Globus pallidus (tissue), 1 donor: ENCODE results near the gene ZNF74.
"Not testable (repeated sequence)": the region's sequence is repeated elsewhere in the genome, so short reads cannot be mapped to it uniquely, and the experiment has no call there.

ENCODE experiments used
- DNase-seq: peaks from one replicate; pipeline ENCODE4 v3.0.0-alpha.2; 2015; ENCODE audit warnings: low spot score

The ZNF74 gene

GRCh38 chr22:20376281-20376680 is 17.7 kb upstream of the ZNF74 start:
- DNase-seq, result not testable (repeated sequence)

DNA sequence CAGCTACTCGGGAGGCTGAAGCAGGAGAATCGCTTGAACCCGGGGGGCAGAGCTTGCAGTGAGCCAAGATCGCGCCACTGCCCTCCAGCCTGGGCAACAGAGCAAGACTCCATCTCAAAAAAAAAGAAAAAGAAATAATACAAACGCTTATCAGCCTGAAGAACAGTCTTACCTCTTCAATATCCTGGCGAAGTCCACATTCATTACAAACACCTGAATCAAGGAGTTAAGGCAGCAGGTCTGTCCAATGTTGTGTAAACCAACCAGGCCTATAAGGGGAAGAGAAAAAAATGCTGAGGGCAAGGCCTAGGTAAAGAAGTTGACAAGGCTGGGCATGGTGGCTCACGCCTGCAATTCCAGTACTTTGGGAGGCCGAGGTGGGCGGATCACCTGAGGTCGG is 17.0 kb upstream of the ZNF74 start:
- DNase-seq, result not testable (repeated sequence)

- no peak for DNase-seq
These were observed 15.8 kb upstream of the ZNF74 start for GRCh38 chr22:20378110-20378509.

DNA sequence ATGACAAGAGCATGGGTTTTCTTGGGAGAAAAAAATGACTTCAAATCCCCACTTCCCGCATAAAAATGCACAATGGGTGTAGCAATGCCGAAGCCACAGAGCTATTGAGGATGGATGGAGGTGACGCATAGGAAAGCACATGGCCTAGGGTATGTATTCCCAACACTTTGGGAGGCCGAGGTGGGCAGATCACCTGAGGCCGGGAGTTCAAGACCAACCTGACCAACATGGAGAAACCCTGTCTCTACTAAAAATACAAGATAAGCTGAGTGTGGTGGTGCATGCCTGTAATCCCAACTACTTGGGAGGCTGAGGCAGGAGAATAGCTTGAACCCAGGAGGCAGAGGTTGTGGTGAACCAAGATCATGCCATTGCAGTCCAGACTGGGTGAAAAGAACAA is 15.3 kb upstream of the ZNF74 start:
- not testable (repeated sequence) for DNase-seq

DNA sequence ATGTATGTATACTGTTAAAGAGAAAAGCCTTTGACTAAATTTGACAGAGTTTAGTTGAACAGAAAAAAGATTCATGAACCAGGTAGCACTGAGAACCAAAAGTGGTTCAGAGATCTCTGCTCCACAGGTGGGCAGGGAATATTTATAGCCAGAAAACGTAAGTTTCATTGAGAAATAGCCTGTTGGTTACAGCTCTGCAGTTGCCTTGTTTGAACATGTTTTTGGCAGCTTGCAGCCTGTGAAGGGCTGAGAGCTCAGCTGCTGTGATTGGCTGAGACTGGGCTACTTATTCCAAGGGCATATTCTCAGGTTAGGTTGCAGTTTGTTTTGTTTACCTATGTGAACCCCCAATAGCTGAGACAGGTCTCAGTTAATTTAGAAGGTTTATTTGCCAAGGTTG is 13.5 kb upstream of the ZNF74 start:
- no peak for DNase-seq

DNA sequence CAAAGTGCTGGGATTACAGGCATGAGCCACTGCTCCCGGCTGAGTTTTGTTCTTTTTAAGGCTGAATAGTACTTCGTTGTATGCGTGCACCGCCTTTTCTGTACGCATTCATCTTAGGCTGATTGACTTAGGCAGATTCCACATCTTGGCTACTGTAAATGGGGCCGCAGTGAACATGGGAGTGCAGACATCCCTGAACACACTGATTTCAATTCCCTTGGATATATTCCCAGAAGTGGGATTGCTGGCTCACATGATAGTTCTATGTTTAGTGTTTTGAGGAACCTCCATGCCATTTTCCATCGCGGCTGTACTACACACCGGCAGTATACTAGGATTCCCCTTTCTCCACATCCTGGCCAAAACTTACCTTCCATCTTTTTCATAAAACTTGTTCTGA is 10.4 kb upstream of the ZNF74 start:
- no peak for DNase-seq

- no peak for DNase-seq
These were observed 9.8 kb upstream of the ZNF74 start for GRCh38 chr22:20384171-20384570.

GRCh38 chr22:20384865-20385264 is 9.1 kb upstream of the ZNF74 start:
- no peak for DNase-seq

- no peak for DNase-seq
These were observed 7.6 kb upstream of the ZNF74 start for GRCh38 chr22:20386336-20386735.

DNA sequence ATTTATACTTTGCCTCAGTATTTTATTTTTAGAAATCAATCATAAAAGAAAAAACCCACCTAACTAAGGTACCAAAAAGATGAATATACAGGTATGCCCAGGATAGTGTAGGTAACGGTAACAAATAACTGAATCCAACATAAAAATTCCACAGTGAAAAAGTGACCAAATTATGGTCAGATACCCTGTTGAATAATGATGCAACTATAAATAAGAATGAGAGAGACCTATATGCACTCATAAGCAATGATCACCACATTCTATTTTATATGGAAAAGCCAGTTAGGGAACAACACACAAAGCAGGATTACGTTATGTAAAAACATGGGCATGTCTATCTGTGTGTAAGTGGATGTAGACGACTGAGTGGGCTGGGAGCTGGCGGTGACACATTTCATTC is 7.0 kb upstream of the ZNF74 start:
- DNase-seq, result no peak

GRCh38 chr22:20388200-20388599 is 5.8 kb upstream of the ZNF74 start:
- no peak for DNase-seq

GRCh38 chr22:20389288-20389687 is 4.7 kb upstream of the ZNF74 start:
- no peak for DNase-seq

- no peak for DNase-seq
These were observed 3.5 kb upstream of the ZNF74 start for GRCh38 chr22:20390394-20390907.

DNA sequence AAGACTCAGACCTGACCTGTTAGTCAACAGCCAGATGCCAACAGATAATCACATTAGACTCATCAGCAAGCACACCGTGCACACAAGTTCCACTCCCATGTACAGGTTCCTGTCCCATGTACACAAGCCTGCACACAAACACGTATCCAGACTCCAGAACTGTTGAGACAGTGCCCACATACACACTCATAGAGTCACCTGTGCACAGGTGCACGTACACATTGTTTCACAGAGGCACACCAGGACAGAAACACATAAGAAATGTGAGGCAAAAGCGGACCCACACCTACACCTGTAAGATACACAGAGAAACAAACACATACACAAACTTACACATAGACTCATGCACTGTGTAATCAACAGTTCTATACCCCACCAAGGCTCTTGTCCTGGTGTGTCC is 2.7 kb upstream of the ZNF74 start:
- no peak for DNase-seq

DNA sequence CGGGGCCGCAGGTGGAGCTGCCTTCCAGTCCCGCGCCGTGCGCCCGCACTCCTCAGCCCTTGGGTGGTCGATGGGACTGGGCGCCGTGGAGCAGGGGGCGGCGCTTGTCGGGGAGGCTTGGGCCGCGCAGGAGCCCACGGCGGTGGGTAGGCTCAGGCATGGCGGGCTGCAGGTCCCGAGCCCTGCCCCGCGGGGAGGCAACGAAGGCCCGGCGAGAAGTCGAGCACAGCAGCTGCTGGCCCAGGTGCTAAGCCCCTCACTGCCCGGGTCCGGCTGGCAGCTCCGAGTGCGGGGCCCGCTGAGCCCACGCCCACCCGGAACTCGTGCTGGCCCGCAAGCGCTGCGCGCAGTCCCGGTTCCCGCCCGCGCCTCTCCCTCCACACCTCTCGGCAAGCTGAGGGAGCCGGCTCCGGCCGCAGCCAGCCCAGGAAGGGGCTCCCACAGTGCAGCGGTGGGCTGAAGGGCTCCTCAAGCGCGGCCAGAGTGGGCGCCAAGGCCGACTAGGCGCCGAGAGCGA is 1.5 kb upstream of the ZNF74 start:
- not testable (repeated sequence) for DNase-seq

DNA sequence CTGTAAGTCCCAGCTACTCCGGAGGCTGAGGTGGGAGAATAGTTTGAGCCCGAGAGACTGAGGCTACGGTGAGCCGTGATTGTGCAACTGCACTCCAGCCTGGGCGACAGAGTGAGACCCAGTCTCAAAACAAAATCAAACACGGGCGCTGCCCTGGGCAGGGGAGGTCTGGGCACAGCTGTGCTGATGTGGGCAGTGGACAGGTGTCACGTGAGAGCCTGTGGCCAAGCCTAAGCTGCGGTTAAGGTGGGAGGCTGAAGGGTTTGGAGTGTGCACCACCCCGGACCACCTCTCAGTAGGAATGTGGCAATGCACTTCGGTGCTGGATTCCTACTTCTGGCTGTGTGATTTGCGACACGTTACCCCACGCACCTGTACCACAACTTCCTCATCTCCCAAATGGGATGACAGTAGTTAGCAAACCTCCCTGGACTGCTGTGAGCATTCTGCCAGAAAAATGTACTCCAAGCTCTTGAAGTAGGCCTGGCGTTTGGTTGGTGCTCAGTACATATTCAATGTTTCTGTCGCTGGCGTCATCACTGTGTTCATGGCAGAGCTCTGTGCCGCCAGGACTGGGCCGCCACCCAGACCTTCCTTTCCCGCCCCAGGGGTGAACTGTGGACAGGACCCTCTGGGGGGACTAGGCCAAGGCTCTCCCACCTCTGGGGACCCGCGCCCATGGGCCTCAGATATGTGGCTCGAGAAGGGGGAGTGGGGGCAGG is 807 bp upstream of the ZNF74 start:
- DNase-seq, result no peak

GRCh38 chr22:20395181-20395906 is 1.4 kb downstream of the ZNF74 start:
- no peak for DNase-seq

GRCh38 chr22:20395907-20396287 is 1.9 kb downstream of the ZNF74 start:
- no peak for DNase-seq

DNA sequence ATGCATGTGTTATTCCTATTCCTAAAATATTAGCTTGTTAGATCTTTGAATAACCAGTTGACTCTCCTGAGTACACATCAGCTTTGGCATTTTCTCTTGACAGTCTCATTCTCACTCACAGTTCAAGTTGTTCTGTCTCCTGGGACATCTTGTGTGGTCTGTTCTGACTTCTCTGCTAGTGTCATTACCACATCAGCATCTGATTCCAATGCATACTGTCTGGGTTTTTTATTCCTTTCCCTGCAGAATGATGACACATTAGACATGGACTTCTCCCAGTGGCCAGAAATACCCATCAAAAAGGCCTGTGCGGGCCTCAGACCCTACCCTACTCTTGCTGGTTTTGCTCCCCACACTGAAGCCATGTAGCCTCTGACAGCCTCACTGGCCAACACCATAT is 2.7 kb downstream of the ZNF74 start:
- no peak for DNase-seq

- DNase-seq, result no peak
These were observed 3.5 kb downstream of the ZNF74 start for GRCh38 chr22:20397498-20397897.

- no peak for DNase-seq
These were observed 4.5 kb downstream of the ZNF74 start for GRCh38 chr22:20398420-20398819.

DNA sequence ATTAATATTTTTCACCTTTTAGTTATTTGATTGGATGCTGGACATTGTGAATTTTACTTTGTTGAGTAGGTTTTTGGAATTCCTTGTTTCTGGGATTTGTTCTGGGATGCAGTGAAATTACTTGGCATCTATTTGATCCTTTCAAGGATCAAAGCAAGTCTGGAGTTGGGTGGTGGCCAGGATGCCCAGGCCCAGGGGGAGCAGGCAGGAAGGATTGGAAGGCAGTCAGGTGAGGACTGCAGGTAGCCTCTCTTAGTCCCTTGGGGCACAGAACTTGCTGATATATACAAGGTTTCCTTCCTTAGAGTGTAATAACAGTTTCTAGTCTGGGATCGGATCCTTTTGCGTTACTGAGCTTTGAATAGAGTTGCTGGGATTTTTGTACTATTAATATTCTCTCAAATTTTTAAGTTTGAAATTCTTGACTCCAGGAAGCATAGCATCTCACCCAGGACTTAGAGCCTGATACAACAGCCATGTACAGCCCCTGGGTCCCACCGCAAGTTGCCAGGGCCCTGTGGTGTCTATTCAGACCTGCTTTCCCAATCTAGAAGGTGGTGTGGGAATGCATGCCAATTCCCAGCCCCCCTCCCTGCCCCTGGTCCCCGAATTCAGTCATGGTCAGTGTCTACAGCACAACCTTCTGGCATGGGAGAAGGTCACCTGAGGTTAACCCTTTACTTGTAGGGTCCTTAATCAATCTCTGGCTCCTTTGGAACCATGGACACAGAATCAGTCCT is 6.1 kb downstream of the ZNF74 start:
- DNase-seq, result no peak
